H9 (cell line): ENCODE results near the gene SH2D6. TPM values are rescaled to one million over a fixed set of nuclear protein-coding genes. Genes with fewer than 3 reads are reported as not detected.
"Not testable (repeated sequence)": the region's sequence is repeated elsewhere in the genome, so short reads cannot be mapped to it uniquely, and the experiment has no call there.

Experiments
- DNase-seq: peaks from one replicate; pipeline ENCODE4 v3.0.0-alpha.2; 2017
- H2AFZ ChIP-seq: one replicate; pipeline ENCODE4 v1.6.1; 2013; ENCODE audit warnings: mild to moderate bottlenecking, low read length, control low read depth, moderate library complexity
- H2AK5ac ChIP-seq: 2 replicates; pipeline ENCODE4 v1.6.1; 2013; ENCODE audit warnings: low read length, control low read depth, mixed read lengths; ENCODE audit not compliant: insufficient read length
- H2BK120ac ChIP-seq: one replicate; pipeline ENCODE4 v1.6.1; 2013; ENCODE audit warnings: low read depth, mild to moderate bottlenecking, low read length, control low read depth, inconsistent platforms; ENCODE audit not compliant: poor library complexity, severe bottlenecking
- H2BK12ac ChIP-seq: 2 replicates; pipeline ENCODE4 v1.6.1; 2013; ENCODE audit warnings: low read length, control low read depth, mixed read lengths, low read depth; ENCODE audit not compliant: insufficient read length
- H2BK15ac ChIP-seq: 2 replicates; pipeline ENCODE4 v1.6.1; 2013; ENCODE audit warnings: low read depth, low read length, control low read depth
- H2BK20ac ChIP-seq: one replicate; pipeline ENCODE4 v1.6.1; 2013; ENCODE audit warnings: low read depth, mild to moderate bottlenecking, low read length, control low read depth, inconsistent platforms; ENCODE audit not compliant: poor library complexity, severe bottlenecking
- H2BK5ac ChIP-seq: 2 replicates; pipeline ENCODE4 v1.6.1; 2013; ENCODE audit warnings: low read length, control low read depth, mixed read lengths; ENCODE audit not compliant: insufficient read length
- H3K14ac ChIP-seq: 2 replicates; pipeline ENCODE4 v1.6.1; 2013; ENCODE audit warnings: low read length, control low read depth; ENCODE audit not compliant: insufficient read depth
- H3K18ac ChIP-seq: 2 replicates; pipeline ENCODE4 v1.6.1; 2013; ENCODE audit warnings: low read depth, mild to moderate bottlenecking, mixed read lengths, low read length, control low read depth; ENCODE audit not compliant: insufficient read length
- H3K23ac ChIP-seq: 2 replicates; pipeline ENCODE4 v1.6.1; 2013; ENCODE audit warnings: low read length, control low read depth, mixed read lengths, low read depth; ENCODE audit not compliant: insufficient read length
- H3K23me2 ChIP-seq: 2 replicates; pipeline ENCODE4 v1.6.1; 2013; ENCODE audit warnings: low read depth, mild to moderate bottlenecking, mixed read lengths, low read length, control low read depth; ENCODE audit not compliant: insufficient read length, poor library complexity, severe bottlenecking
- H3K27ac ChIP-seq: 2 replicates; pipeline ENCODE4 v1.5.1; 2013; ENCODE audit warnings: low read length, control low read depth, mixed read lengths, low read depth; ENCODE audit not compliant: insufficient read length
- H3K27me3 ChIP-seq: 2 replicates; pipeline ENCODE4 v1.6.1; 2013; ENCODE audit warnings: low read length, control low read depth, inconsistent platforms; ENCODE audit not compliant: insufficient read depth
- H3K4ac ChIP-seq: 2 replicates; pipeline ENCODE4 v1.6.1; 2013; ENCODE audit warnings: low read depth, mild to moderate bottlenecking, control low read depth, inconsistent platforms, low read length, moderate library complexity
- H3K4me1 ChIP-seq: 2 replicates; pipeline ENCODE4 v1.6.1; 2013; ENCODE audit warnings: low read length, control low read depth, inconsistent platforms; ENCODE audit not compliant: insufficient read depth
- H3K4me2 ChIP-seq: 2 replicates; pipeline ENCODE4 v1.6.1; 2013; ENCODE audit warnings: low read length, control low read depth, mixed read lengths; ENCODE audit not compliant: insufficient read length, insufficient read depth
- H3K56ac ChIP-seq: 2 replicates; pipeline ENCODE4 v1.6.1; 2013; ENCODE audit warnings: low read depth, mild to moderate bottlenecking, mixed read lengths, low read length, control low read depth; ENCODE audit not compliant: insufficient read length
- H3K79me1 ChIP-seq: 2 replicates; pipeline ENCODE4 v1.6.1; 2013; ENCODE audit warnings: low read depth, mild to moderate bottlenecking, moderate library complexity, low read length, control low read depth, inconsistent platforms; ENCODE audit not compliant: insufficient read depth, poor library complexity, severe bottlenecking
- H3K79me2 ChIP-seq: 2 replicates; pipeline ENCODE4 v1.6.1; 2013; ENCODE audit warnings: low read length, control low read depth, inconsistent platforms; ENCODE audit not compliant: insufficient read depth
- H3K9ac ChIP-seq: 2 replicates; pipeline ENCODE4 v1.6.1; 2013; ENCODE audit warnings: low read length, control low read depth, mixed read lengths; ENCODE audit not compliant: insufficient read length; ENCODE audit errors: extremely low read depth
- H3K9me3 ChIP-seq: one replicate; pipeline ENCODE4 v1.6.1; 2013; ENCODE audit warnings: low read depth, low read length, inconsistent platforms; ENCODE audit not compliant: control insufficient read depth
- H3T11ph ChIP-seq: one replicate; pipeline ENCODE4 v1.6.1; 2013; ENCODE audit warnings: mild to moderate bottlenecking, low read length, control low read depth, inconsistent platforms
- H4K20me1 ChIP-seq: one replicate; pipeline ENCODE4 v1.6.1; 2013; ENCODE audit not compliant: control insufficient read depth, insufficient read length, insufficient read depth
- H4K5ac ChIP-seq: 2 replicates; pipeline ENCODE4 v1.6.1; 2013; ENCODE audit warnings: low read depth, mild to moderate bottlenecking, mixed read lengths, low read length, control low read depth; ENCODE audit not compliant: insufficient read length
- H4K8ac ChIP-seq: replicated peaks from 2 replicates; pipeline ENCODE4 v1.6.1; 2013; ENCODE audit warnings: low read length, control low read depth, mixed read lengths, low read depth; ENCODE audit not compliant: insufficient read length
- H4K91ac ChIP-seq: 2 replicates; pipeline ENCODE4 v1.6.1; 2013; ENCODE audit warnings: low read depth, mild to moderate bottlenecking, moderate library complexity, mixed read lengths, low read length, control low read depth; ENCODE audit not compliant: insufficient read length
- H3K27ac Mint-ChIP-seq, 3 experiments: 2 replicates in 2 of 3; 3 replicates in 1 of 3; pipeline ENCODE4 v1.8.0; 2020 to 2021; ENCODE audit warnings: mixed read lengths in 3 of 3, mild to moderate bottlenecking in 1 of 3, moderate library complexity in 1 of 3
- H3K27me3 Mint-ChIP-seq: 2 replicates; pipeline ENCODE4 v1.8.0; 2021; ENCODE audit warnings: low read depth, mild to moderate bottlenecking, moderate library complexity, mixed read lengths
- H3K36me3 Mint-ChIP-seq, 3 experiments: 2 replicates in 2 of 3; 3 replicates in 1 of 3; pipeline ENCODE4 v1.8.0; 2020 to 2021; ENCODE audit warnings: low read depth in 3 of 3, mixed read lengths in 3 of 3; ENCODE audit not compliant: insufficient read depth in 1 of 3
- H3K4me1 Mint-ChIP-seq, 2 experiments: 2 replicates each; pipeline ENCODE4 v1.8.0; 2020; ENCODE audit warnings: mixed read lengths in 2 of 2
- H3K4me3 Mint-ChIP-seq, 2 experiments: 2 replicates in 1 of 2; 3 replicates in 1 of 2; pipeline ENCODE4 v1.8.0; 2020 to 2021; ENCODE audit warnings: mild to moderate bottlenecking in 2 of 2, mixed read lengths in 2 of 2, moderate library complexity in 1 of 2
- H3K9me3 Mint-ChIP-seq, 2 experiments: 2 replicates in 1 of 2; 3 replicates in 1 of 2; pipeline ENCODE4 v1.8.0; 2020; ENCODE audit warnings: mild to moderate bottlenecking in 2 of 2, mixed read lengths in 2 of 2, moderate library complexity in 1 of 2
- WGBS: extraction: QIAGEN DNeasy Blood & Tissue Kit; methylation state at CpG from one replicate; pipeline ENCODE4 v1.1.7; 2013; ENCODE audit warnings: missing lambda C conversion rate, low lambda C conversion rate, mixed read lengths; ENCODE audit not compliant: insufficient read length; ENCODE audit errors: extremely low coverage; 5-methylcytosine and 5-hydroxymethylcytosine counted together
- total RNA-seq: library from RNA; stranded (reverse); gene quantifications from 2 replicates; pipeline ENCODE4 v1.2.1, GENCODE V29; 2021
- TF ChIP-seq, protein P1 (sequence below): fragments of 200-600 bp; sonication (generic); conservative IDR thresholded peaks from 3 replicates; pipeline ENCODE4 v1.8.0; 2021; ENCODE audit warnings: antibody characterized with exemption, mild to moderate bottlenecking

Gene SH2D6
- total RNA-seq, 1 experiment from 2014 or later = 0.61 TPM

- Histone ChIP-seq H4K20me1 (no peaks in the 10 kb centered on the region), H2AK5ac (no peak overlapping the region), H3K9ac (no peak overlapping the region), H3K18ac (no peak overlapping the region), H3K14ac (no peak overlapping the region), H3K4ac (no peak overlapping the region), H3K23ac (no peak overlapping the region), H4K5ac (no peak overlapping the region), H2BK12ac (no peak overlapping the region), H3K56ac (no peak overlapping the region), H3T11ph (no peak overlapping the region), H2BK15ac (no peak overlapping the region), H4K91ac (no peak overlapping the region), H3K9me3 (no peaks in the 10 kb centered on the region), H2BK120ac (no peak overlapping the region), H3K79me2 (no peaks in the 10 kb centered on the region), H2BK5ac (no peak overlapping the region), H3K27me3 (no peaks in the 10 kb centered on the region), H4K8ac (no peak overlapping the region), H2AFZ (no peak overlapping the region), H3K4me1 (no peaks in the 10 kb centered on the region; the same call in 1 of the 2 replicates), H3K23me2 (no peaks in the 10 kb centered on the region), H2BK20ac (no peak overlapping the region), H3K27ac (no peak overlapping the region), H3K4me2 (no peak overlapping the region), H3K79me1 (no peaks in the 10 kb centered on the region)
- TF ChIP-seq, protein P1, sequence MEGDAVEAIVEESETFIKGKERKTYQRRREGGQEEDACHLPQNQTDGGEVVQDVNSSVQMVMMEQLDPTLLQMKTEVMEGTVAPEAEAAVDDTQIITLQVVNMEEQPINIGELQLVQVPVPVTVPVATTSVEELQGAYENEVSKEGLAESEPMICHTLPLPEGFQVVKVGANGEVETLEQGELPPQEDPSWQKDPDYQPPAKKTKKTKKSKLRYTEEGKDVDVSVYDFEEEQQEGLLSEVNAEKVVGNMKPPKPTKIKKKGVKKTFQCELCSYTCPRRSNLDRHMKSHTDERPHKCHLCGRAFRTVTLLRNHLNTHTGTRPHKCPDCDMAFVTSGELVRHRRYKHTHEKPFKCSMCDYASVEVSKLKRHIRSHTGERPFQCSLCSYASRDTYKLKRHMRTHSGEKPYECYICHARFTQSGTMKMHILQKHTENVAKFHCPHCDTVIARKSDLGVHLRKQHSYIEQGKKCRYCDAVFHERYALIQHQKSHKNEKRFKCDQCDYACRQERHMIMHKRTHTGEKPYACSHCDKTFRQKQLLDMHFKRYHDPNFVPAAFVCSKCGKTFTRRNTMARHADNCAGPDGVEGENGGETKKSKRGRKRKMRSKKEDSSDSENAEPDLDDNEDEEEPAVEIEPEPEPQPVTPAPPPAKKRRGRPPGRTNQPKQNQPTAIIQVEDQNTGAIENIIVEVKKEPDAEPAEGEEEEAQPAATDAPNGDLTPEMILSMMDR = no peak
- Mint-ChIP-seq H3K4me1 (peaks cover 4 to 6% of the 10 kb centered on the region in 2 experiments), H3K36me3 (peaks cover 26 to 43% (median 35%) of the 10 kb centered on the region in 3 experiments), H3K4me3 (no peak overlapping the region), H3K27ac (no peak overlapping the region), H3K27me3 (no peaks in the 10 kb centered on the region), H3K9me3 (peaks cover 16 to 19% of the 10 kb centered on the region in 2 experiments)
- WGBS = no CpG with 5 or more reads among the region's 1 CpG
- DNase-seq = no peak
Measured at GRCh38 chr2:85380048-85380447, 38.5 kb upstream of the SH2D6 start.

- not testable (repeated sequence) for H3K23me2 ChIP-seq, H3K27me3 ChIP-seq, H2AK5ac ChIP-seq, H3K27ac Mint-ChIP-seq, H2AFZ ChIP-seq, H3K4me1 Mint-ChIP-seq, H2BK15ac ChIP-seq, H3K14ac ChIP-seq, H3K4me3 Mint-ChIP-seq, H3K27ac ChIP-seq, H4K5ac ChIP-seq, H2BK120ac ChIP-seq, H3K18ac ChIP-seq, H3K79me2 ChIP-seq, H4K91ac ChIP-seq, H3K9ac ChIP-seq, H3K27me3 Mint-ChIP-seq, H3K4me1 ChIP-seq, DNase-seq, H2BK20ac ChIP-seq, H2BK12ac ChIP-seq, H3K4ac ChIP-seq, H3T11ph ChIP-seq, H3K4me2 ChIP-seq, H3K9me3 ChIP-seq, H3K79me1 ChIP-seq, H3K23ac ChIP-seq, H4K20me1 ChIP-seq, H3K56ac ChIP-seq, H2BK5ac ChIP-seq, H4K8ac ChIP-seq
- no CpG with 5 or more reads among the region's 5 CpGs for WGBS
- Mint-ChIP-seq H3K36me3 (peaks cover 21 to 44% (median 40%) of the 10 kb centered on the region in 3 experiments), H3K9me3 (peaks cover 16 to 19% of the 10 kb centered on the region in 2 experiments)
Measured at GRCh38 chr2:85383151-85383550, 35.4 kb upstream of the SH2D6 start.
